Measurements from ENCODE around the gene ZNF85. TPM values are rescaled to one million over a fixed set of nuclear protein-coding genes. Genes with fewer than 3 reads are reported as not detected.
"Not testable (repeated sequence)": the region's sequence is repeated elsewhere in the genome, so short reads cannot be mapped to it uniquely, and the experiment has no call there.

ZNF85 gene
- total RNA-seq, 1 donor from 2014 or later, result 4.8 TPM

GRCh38 chr19:20969898-20970297, 46.8 kb downstream of the ZNF85 start:
- peaks cover 20% of the 10 kb centered on the region for H3K9me3 Mint-ChIP-seq (ENCODE audit: unreplicated experiment)
- H3K27me3 Mint-ChIP-seq (ENCODE audit: unreplicated experiment), result no peaks in the 10 kb centered on the region

DNA sequence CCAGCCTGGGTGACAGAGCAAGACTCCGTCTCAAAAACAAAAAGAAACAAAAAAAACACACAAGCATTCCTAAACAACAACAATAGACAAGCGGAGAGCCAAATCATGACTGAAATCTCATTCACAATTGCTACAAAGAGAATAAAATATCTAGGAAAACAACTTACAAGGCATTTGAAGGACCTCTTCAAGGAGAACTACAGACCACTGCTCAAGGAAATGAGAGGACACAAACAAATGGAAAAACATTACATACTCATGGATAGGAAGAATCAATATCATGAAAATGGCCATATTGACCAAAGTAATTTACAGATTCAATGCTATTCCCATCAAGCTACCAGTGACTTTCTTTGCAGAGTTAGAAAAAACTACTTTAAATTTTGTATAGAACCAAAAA, 69.7 kb downstream of the ZNF85 start:
- not testable (repeated sequence) for H3K36me3 Mint-ChIP-seq (ENCODE audit: unreplicated experiment); H3K4me3 Mint-ChIP-seq (ENCODE audit: unreplicated experiment); DNase-seq (ENCODE audit: extremely low spot score, unreplicated experiment); H3K27me3 Mint-ChIP-seq (ENCODE audit: unreplicated experiment); H3K27ac Mint-ChIP-seq (ENCODE audit: unreplicated experiment); H3K4me1 Mint-ChIP-seq (ENCODE audit: unreplicated experiment)
- peaks cover 28% of the 10 kb centered on the region for H3K9me3 Mint-ChIP-seq (ENCODE audit: unreplicated experiment)

More at GRCh38 chr19:20969898-20970297, 46.8 kb downstream of the ZNF85 start:
- H3K4me3 Mint-ChIP-seq (ENCODE audit: unreplicated experiment), result no peak overlapping the region
- H3K36me3 Mint-ChIP-seq (ENCODE audit: unreplicated experiment), result no peaks in the 10 kb centered on the region
- TF ChIP-seq, protein P1, sequence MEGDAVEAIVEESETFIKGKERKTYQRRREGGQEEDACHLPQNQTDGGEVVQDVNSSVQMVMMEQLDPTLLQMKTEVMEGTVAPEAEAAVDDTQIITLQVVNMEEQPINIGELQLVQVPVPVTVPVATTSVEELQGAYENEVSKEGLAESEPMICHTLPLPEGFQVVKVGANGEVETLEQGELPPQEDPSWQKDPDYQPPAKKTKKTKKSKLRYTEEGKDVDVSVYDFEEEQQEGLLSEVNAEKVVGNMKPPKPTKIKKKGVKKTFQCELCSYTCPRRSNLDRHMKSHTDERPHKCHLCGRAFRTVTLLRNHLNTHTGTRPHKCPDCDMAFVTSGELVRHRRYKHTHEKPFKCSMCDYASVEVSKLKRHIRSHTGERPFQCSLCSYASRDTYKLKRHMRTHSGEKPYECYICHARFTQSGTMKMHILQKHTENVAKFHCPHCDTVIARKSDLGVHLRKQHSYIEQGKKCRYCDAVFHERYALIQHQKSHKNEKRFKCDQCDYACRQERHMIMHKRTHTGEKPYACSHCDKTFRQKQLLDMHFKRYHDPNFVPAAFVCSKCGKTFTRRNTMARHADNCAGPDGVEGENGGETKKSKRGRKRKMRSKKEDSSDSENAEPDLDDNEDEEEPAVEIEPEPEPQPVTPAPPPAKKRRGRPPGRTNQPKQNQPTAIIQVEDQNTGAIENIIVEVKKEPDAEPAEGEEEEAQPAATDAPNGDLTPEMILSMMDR (IDR thresholded peaks at IDR 0.05), result no peak
- DNase-seq (ENCODE audit: extremely low spot score, unreplicated experiment), result no peak
- H3K27ac Mint-ChIP-seq (ENCODE audit: unreplicated experiment), result no peak overlapping the region
- no peaks in the 10 kb centered on the region for H3K4me1 Mint-ChIP-seq (ENCODE audit: unreplicated experiment)

GRCh38 chr19:20999731-21000352, 76.8 kb downstream of the ZNF85 start:
- no peaks in the 10 kb centered on the region for H3K27me3 Mint-ChIP-seq (ENCODE audit: unreplicated experiment)
- peak; percentile 93 for DNase-seq (ENCODE audit: extremely low spot score, unreplicated experiment)
- H3K27ac Mint-ChIP-seq (ENCODE audit: unreplicated experiment), result no peak overlapping the region
- no peaks in the 10 kb centered on the region for H3K36me3 Mint-ChIP-seq (ENCODE audit: unreplicated experiment)
- TF ChIP-seq, protein P1 (IDR thresholded peaks at IDR 0.05), result no peak
- H3K4me3 Mint-ChIP-seq (ENCODE audit: unreplicated experiment), result peak overlapping the region; percentile 78
- H3K9me3 Mint-ChIP-seq (ENCODE audit: unreplicated experiment), result no peaks in the 10 kb centered on the region
- H3K4me1 Mint-ChIP-seq (ENCODE audit: unreplicated experiment), result peaks cover 2% of the 10 kb centered on the region

Other genes starting within 250 kb of the ZNF85 start
- 3.9 and 5.7 TPM in 2 replicates for gene ZNF66, start 146.9 kb upstream of the ZNF85 start, total RNA-seq
- 13.3 and 14.9 TPM in 2 replicates for gene ZNF430, start 97.4 kb downstream of the ZNF85 start, total RNA-seq
- 7.5 and 7.9 TPM in 2 replicates for gene ZNF714, start 159.0 kb downstream of the ZNF85 start, total RNA-seq
- gene ZNF431, start 218.8 kb downstream of the ZNF85 start, total RNA-seq, result 9.8 and 11.3 TPM in 2 replicates